WTC11 (cell line): Measurements from ENCODE around the gene SRRM3. TPM values are rescaled to one million over a fixed set of nuclear protein-coding genes. Genes with fewer than 3 reads are reported as not detected.

Source experiments
- CBFB ChIP-seq: sonication (generic); formaldehyde crosslinking; IDR thresholded peaks from 2 replicates; pipeline ENCODE4 v1.8.1; 2022; ENCODE audit warnings: mild to moderate bottlenecking, low read depth, missing genetic modification reagents
- ESRRA ChIP-seq: sonication (generic); formaldehyde crosslinking; IDR thresholded peaks from 2 replicates; pipeline ENCODE4 v1.8.1; 2022; ENCODE audit warnings: mild to moderate bottlenecking, missing genetic modification reagents, borderline replicate concordance
- GTF2I ChIP-seq: fragments of 250-450 bp; sonication (Bioruptor Pico); conservative IDR thresholded peaks from 2 replicates; pipeline ENCODE4 v1.4.0; 2021; ENCODE audit warnings: mild to moderate bottlenecking
- HMGA2 ChIP-seq: fragments of 250-450 bp; sonication (Bioruptor Pico); IDR thresholded peaks from 2 replicates; pipeline ENCODE4 v1.4.0; 2021; ENCODE audit warnings: mild to moderate bottlenecking, moderate library complexity
- IRF2 ChIP-seq: sonication (generic); formaldehyde crosslinking; IDR thresholded peaks from 2 replicates; pipeline ENCODE4 v1.8.0; 2022; ENCODE audit warnings: low read depth, missing genetic modification reagents, borderline replicate concordance
- JUN ChIP-seq: sonication (generic); formaldehyde crosslinking; IDR thresholded peaks from 2 replicates; pipeline ENCODE4 v1.8.0; 2023; ENCODE audit warnings: mild to moderate bottlenecking, missing genetic modification reagents
- KAT7 ChIP-seq: sonication (generic); formaldehyde crosslinking; IDR thresholded peaks from 2 replicates; pipeline ENCODE4 v1.8.1; 2023; ENCODE audit warnings: missing genetic modification reagents, mild to moderate bottlenecking, borderline replicate concordance
- NR2C2 ChIP-seq: sonication (generic); formaldehyde crosslinking; IDR thresholded peaks from 2 replicates; pipeline ENCODE4 v1.8.0; 2022; ENCODE audit warnings: mild to moderate bottlenecking, missing genetic modification reagents
- PRRX2 ChIP-seq: fragments of 250-450 bp; sonication (Bioruptor Pico); IDR thresholded peaks from 2 replicates; pipeline ENCODE4 v1.8.0; 2021; ENCODE audit warnings: mild to moderate bottlenecking
- ZBTB21 ChIP-seq: sonication (generic); formaldehyde crosslinking; IDR thresholded peaks from 2 replicates; pipeline ENCODE4 v1.8.1; 2023; ENCODE audit warnings: mild to moderate bottlenecking, missing genetic modification reagents, borderline replicate concordance
- ZNF423 ChIP-seq: fragments of 250-450 bp; sonication (Bioruptor Pico); IDR thresholded peaks from 2 replicates; pipeline ENCODE4 v2.1.2; 2022; ENCODE audit warnings: mild to moderate bottlenecking, moderate library complexity
- ZNF671 ChIP-seq: fragments of 250-450 bp; sonication (Bioruptor Pico); IDR thresholded peaks from 2 replicates; pipeline ENCODE4 v1.8.0; 2021; ENCODE audit warnings: mild to moderate bottlenecking
- total RNA-seq: library from RNA; stranded (reverse); gene quantifications from 3 replicates; pipeline ENCODE4 v1.2.3, GENCODE V29; 2021
- TF ChIP-seq, protein P1 (sequence below): fragments of 250-450 bp; sonication (Bioruptor Pico); conservative IDR thresholded peaks from 2 replicates; pipeline ENCODE4 v1.9.0; 2021; ENCODE audit warnings: mild to moderate bottlenecking
- TF ChIP-seq, protein P2 (sequence below): sonication (generic); formaldehyde crosslinking; IDR thresholded peaks from 2 replicates; pipeline ENCODE4 v1.8.1; 2023; ENCODE audit warnings: mild to moderate bottlenecking, missing genetic modification reagents
- TF ChIP-seq, protein P3 (sequence below): sonication (generic); formaldehyde crosslinking; IDR thresholded peaks from 2 replicates; pipeline ENCODE4 v1.8.0; 2022; ENCODE audit warnings: mild to moderate bottlenecking, missing genetic modification reagents
- TF ChIP-seq, protein P4 (sequence below): sonication (generic); formaldehyde crosslinking; IDR thresholded peaks from 2 replicates; pipeline ENCODE4 v1.8.1; 2023; ENCODE audit warnings: mild to moderate bottlenecking, missing genetic modification reagents, moderate library complexity
- TF ChIP-seq, protein P5 (sequence below): fragments of 250-450 bp; sonication (Bioruptor Pico); IDR thresholded peaks from 2 replicates; pipeline ENCODE4 v1.9.0; 2021; ENCODE audit warnings: moderate library complexity, mild to moderate bottlenecking, inconsistent platforms, borderline replicate concordance
- TF ChIP-seq, protein P6 (sequence below): sonication (generic); formaldehyde crosslinking; IDR thresholded peaks from 2 replicates; pipeline ENCODE4 v1.8.0; 2023; ENCODE audit warnings: missing genetic modification reagents, mild to moderate bottlenecking, borderline replicate concordance
- TF ChIP-seq, protein P7 (sequence below): fragments of 250-450 bp; sonication (Bioruptor Pico); IDR thresholded peaks from 2 replicates; pipeline ENCODE4 v1.9.0; 2021; ENCODE audit warnings: mild to moderate bottlenecking
- TF ChIP-seq, protein P8 (sequence below): sonication (generic); formaldehyde crosslinking; IDR thresholded peaks from 2 replicates; pipeline ENCODE4 v1.8.1; 2022; ENCODE audit warnings: low read depth, mild to moderate bottlenecking, moderate library complexity, missing genetic modification reagents, borderline replicate concordance
- TF ChIP-seq, protein P9 (sequence below): sonication (generic); formaldehyde crosslinking; IDR thresholded peaks from 2 replicates; pipeline ENCODE4 v1.8.0; 2022; ENCODE audit warnings: mild to moderate bottlenecking, missing genetic modification reagents
- TF ChIP-seq, protein P10 (sequence below): sonication (generic); formaldehyde crosslinking; conservative IDR thresholded peaks from 2 replicates; pipeline ENCODE4 v1.8.1; 2022; ENCODE audit warnings: mild to moderate bottlenecking, missing genetic modification reagents

Gene SRRM3
- total RNA-seq, 1 experiment from 2014 or later: 17.7 TPM

DNA sequence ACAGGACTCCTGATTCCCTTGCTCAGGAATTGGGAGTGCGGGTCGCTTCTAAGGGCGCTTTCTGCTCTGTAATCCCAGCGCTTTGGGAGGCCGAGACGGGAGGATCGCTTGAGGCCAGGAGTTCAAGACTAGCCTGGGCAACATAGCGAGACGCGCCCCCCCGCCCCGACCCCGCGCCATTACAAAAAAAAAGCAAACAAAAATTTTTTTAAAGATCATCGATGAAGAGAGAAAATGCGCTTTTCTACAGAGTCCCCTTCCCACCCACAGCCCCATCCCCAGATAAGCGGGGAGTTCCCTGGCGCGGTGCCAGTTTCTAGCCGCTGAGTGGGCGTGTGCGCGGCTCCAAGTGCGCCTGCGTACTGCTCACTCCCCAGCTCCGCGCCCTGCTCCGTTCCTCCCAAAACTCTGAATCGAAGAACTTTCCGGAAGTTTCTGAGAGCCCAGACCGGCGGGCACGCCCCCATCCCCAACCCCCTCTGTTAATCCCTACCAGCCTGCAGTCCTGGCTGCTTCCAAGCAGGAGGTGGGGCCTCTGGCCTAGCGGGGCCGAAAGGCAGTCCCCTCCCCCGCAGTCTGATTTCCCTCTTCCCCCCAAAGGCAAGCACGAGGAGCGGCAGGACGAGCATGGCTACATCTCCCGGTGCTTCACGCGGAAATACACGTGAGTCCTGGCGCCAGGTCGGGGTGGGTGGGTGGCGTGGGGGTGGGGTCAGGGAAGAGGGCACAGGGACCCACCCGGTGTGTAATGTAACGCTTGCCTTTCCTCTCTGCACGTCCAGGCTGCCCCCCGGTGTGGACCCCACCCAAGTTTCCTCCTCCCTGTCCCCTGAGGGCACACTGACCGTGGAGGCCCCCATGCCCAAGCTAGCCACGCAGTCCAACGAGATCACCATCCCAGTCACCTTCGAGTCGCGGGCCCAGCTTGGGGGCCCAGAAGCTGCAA, 101.8 kb downstream of the SRRM3 start (continued):
- TF ChIP-seq, protein P1, sequence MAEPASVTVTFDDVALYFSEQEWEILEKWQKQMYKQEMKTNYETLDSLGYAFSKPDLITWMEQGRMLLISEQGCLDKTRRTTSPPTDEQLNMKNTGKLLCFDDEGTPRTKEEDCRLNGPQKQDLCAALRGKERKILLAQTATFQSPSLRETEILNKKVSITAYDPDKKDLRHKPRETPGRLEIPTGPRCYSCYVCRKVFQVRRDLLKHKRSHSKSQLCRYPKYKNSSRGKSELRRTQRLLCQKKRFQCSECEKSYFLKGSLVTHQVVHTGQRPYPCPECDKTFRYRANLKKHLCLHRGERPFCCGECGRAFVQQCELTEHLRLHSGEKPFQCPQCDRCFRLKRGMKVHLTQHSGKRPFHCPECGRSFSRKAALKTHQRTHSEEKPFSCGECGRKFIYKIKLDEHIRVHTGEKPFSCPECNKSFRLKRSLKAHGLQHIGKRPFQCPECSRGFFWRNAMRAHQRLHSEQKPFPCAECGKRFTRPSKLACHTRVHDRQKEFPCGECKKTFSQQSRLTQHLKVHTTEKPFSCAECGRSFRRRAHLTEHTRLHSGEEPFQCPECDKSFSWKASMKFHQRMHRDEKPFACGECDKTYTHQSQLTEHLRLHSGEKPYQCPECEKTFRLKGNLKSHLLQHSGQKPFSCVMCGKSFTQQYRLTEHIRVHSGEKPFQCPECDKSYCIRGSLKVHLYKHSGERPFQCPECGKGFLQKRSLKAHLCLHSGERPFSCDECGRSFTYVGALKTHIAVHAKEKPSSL (CRISPR knock-in tag): no peak
- TF ChIP-seq HMGA2 (CRISPR knock-in tag) (no peak), ZNF671 (CRISPR knock-in tag) (no peak), KAT7 (CRISPR knock-in tag) (0 out of 2 replicates have a peak, but pooled peaks have one; percentile 29), JUN (CRISPR knock-in tag) (no peak), ZNF423 (CRISPR knock-in tag) (no peak), GTF2I (CRISPR knock-in tag) (peak; percentile 75; the same call in 1 of the 2 replicates), ZBTB21 (no peak), CBFB (CRISPR knock-in tag) (peak; percentile 17; the same call in 1 of the 2 replicates), NR2C2 (CRISPR knock-in tag) (no peak), PRRX2 (CRISPR knock-in tag) (no peak), ESRRA (CRISPR knock-in tag) (no peak), IRF2 (CRISPR knock-in tag) (0 out of 2 replicates have a peak, but pooled peaks have one; percentile 24)
- TF ChIP-seq, protein P2, sequence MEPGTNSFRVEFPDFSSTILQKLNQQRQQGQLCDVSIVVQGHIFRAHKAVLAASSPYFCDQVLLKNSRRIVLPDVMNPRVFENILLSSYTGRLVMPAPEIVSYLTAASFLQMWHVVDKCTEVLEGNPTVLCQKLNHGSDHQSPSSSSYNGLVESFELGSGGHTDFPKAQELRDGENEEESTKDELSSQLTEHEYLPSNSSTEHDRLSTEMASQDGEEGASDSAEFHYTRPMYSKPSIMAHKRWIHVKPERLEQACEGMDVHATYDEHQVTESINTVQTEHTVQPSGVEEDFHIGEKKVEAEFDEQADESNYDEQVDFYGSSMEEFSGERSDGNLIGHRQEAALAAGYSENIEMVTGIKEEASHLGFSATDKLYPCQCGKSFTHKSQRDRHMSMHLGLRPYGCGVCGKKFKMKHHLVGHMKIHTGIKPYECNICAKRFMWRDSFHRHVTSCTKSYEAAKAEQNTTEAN: no peak
- TF ChIP-seq, protein P3, sequence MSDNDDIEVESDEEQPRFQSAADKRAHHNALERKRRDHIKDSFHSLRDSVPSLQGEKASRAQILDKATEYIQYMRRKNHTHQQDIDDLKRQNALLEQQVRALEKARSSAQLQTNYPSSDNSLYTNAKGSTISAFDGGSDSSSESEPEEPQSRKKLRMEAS (CRISPR knock-in tag): peak; percentile 83; the same call in 1 of the 2 replicates
- TF ChIP-seq, protein P4, sequence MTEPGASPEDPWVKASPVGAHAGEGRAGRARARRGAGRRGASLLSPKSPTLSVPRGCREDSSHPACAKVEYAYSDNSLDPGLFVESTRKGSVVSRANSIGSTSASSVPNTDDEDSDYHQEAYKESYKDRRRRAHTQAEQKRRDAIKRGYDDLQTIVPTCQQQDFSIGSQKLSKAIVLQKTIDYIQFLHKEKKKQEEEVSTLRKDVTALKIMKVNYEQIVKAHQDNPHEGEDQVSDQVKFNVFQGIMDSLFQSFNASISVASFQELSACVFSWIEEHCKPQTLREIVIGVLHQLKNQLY: no peak
- TF ChIP-seq, protein P5, sequence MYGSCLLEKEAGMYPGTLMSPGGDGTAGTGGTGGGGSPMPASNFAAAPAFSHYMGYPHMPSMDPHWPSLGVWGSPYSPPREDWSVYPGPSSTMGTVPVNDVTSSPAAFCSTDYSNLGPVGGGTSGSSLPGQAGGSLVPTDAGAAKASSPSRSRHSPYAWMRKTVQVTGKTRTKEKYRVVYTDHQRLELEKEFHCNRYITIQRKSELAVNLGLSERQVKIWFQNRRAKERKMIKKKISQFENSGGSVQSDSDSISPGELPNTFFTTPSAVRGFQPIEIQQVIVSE: no peak
- TF ChIP-seq, protein P6, sequence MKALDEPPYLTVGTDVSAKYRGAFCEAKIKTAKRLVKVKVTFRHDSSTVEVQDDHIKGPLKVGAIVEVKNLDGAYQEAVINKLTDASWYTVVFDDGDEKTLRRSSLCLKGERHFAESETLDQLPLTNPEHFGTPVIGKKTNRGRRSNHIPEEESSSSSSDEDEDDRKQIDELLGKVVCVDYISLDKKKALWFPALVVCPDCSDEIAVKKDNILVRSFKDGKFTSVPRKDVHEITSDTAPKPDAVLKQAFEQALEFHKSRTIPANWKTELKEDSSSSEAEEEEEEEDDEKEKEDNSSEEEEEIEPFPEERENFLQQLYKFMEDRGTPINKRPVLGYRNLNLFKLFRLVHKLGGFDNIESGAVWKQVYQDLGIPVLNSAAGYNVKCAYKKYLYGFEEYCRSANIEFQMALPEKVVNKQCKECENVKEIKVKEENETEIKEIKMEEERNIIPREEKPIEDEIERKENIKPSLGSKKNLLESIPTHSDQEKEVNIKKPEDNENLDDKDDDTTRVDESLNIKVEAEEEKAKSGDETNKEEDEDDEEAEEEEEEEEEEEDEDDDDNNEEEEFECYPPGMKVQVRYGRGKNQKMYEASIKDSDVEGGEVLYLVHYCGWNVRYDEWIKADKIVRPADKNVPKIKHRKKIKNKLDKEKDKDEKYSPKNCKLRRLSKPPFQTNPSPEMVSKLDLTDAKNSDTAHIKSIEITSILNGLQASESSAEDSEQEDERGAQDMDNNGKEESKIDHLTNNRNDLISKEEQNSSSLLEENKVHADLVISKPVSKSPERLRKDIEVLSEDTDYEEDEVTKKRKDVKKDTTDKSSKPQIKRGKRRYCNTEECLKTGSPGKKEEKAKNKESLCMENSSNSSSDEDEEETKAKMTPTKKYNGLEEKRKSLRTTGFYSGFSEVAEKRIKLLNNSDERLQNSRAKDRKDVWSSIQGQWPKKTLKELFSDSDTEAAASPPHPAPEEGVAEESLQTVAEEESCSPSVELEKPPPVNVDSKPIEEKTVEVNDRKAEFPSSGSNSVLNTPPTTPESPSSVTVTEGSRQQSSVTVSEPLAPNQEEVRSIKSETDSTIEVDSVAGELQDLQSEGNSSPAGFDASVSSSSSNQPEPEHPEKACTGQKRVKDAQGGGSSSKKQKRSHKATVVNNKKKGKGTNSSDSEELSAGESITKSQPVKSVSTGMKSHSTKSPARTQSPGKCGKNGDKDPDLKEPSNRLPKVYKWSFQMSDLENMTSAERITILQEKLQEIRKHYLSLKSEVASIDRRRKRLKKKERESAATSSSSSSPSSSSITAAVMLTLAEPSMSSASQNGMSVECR (CRISPR knock-in tag): peak; percentile 78; the same call in 1 of the 2 replicates
- TF ChIP-seq, protein P7, sequence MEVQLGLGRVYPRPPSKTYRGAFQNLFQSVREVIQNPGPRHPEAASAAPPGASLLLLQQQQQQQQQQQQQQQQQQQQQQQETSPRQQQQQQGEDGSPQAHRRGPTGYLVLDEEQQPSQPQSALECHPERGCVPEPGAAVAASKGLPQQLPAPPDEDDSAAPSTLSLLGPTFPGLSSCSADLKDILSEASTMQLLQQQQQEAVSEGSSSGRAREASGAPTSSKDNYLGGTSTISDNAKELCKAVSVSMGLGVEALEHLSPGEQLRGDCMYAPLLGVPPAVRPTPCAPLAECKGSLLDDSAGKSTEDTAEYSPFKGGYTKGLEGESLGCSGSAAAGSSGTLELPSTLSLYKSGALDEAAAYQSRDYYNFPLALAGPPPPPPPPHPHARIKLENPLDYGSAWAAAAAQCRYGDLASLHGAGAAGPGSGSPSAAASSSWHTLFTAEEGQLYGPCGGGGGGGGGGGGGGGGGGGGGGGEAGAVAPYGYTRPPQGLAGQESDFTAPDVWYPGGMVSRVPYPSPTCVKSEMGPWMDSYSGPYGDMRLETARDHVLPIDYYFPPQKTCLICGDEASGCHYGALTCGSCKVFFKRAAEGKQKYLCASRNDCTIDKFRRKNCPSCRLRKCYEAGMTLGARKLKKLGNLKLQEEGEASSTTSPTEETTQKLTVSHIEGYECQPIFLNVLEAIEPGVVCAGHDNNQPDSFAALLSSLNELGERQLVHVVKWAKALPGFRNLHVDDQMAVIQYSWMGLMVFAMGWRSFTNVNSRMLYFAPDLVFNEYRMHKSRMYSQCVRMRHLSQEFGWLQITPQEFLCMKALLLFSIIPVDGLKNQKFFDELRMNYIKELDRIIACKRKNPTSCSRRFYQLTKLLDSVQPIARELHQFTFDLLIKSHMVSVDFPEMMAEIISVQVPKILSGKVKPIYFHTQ (CRISPR knock-in tag): no peak
- TF ChIP-seq, protein P8, sequence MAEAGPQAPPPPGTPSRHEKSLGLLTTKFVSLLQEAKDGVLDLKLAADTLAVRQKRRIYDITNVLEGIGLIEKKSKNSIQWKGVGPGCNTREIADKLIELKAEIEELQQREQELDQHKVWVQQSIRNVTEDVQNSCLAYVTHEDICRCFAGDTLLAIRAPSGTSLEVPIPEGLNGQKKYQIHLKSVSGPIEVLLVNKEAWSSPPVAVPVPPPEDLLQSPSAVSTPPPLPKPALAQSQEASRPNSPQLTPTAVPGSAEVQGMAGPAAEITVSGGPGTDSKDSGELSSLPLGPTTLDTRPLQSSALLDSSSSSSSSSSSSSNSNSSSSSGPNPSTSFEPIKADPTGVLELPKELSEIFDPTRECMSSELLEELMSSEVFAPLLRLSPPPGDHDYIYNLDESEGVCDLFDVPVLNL: no peak
- TF ChIP-seq, protein P9, sequence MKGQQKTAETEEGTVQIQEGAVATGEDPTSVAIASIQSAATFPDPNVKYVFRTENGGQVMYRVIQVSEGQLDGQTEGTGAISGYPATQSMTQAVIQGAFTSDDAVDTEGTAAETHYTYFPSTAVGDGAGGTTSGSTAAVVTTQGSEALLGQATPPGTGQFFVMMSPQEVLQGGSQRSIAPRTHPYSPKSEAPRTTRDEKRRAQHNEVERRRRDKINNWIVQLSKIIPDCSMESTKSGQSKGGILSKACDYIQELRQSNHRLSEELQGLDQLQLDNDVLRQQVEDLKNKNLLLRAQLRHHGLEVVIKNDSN: peak; percentile 28; the same call in 1 of the 2 replicates
- TF ChIP-seq, protein P10, sequence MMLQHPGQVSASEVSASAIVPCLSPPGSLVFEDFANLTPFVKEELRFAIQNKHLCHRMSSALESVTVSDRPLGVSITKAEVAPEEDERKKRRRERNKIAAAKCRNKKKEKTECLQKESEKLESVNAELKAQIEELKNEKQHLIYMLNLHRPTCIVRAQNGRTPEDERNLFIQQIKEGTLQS (CRISPR knock-in tag): no peak
